Putamen (tissue), 1 donor: ENCODE data around the gene LSM6.

Experiments used
- DNase-seq: peaks from one replicate; pipeline ENCODE4 v3.0.0-alpha.2; 2016; ENCODE audit warnings: low spot score

Gene LSM6

DNA sequence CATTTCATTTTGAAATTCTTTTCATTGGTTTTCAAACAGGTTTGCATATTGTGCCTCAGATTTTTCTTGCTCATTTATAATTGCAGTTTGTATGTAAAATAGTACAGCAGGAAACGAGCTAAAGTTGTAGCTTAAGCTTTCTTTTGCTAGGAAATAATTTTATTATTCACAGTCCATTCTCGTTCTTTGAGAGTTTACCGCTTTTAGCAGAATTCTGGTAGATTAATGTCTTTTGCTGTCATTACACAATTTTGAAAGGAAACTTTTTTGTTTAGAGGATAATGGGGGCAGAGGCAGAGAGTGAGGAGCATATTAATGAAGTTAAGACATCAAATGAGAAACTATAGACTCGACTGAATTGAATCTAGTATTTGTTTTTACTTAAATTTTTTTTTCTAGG is 10.5 kb downstream of the LSM6 start:
- DNase-seq, result no peak

DNA sequence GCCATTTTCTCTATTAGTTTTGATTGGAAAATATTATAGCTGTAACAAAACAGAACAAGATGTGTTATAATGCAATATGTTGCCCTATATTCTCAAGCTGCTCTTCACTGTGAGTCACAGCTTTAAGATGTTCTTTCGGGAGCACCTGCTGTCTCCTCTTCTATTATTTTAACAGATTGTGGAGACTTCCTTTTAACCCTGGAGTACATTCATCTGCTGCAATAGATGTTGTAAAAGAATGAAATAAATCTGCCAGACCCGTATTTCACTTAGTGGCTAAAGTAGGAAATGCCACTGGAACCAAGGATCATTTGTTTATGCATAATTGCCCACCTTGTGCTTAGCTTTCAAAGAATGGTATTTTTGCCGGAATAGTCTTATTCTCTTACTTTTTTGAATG is 11.1 kb downstream of the LSM6 start:
- no peak for DNase-seq

DNA sequence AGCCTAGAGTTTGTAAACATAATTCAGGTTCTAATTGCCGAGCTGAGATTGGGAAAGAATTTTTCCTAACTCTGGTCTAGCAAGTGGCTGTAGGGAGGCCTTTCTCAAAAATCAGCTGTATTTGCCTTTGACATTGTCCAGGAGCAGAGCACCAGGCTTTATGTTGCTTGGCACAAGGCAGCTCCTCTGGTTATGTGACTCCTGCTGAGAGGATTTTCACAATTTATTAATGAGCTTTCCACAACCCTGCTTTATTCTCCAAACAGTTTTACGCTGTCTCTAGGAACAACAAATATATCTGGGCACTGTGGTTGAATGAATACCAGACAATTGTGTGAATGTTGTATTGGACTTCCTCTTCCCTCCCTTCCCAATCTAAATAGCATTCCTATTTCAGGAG is 14.9 kb downstream of the LSM6 start:
- no peak for DNase-seq

DNA sequence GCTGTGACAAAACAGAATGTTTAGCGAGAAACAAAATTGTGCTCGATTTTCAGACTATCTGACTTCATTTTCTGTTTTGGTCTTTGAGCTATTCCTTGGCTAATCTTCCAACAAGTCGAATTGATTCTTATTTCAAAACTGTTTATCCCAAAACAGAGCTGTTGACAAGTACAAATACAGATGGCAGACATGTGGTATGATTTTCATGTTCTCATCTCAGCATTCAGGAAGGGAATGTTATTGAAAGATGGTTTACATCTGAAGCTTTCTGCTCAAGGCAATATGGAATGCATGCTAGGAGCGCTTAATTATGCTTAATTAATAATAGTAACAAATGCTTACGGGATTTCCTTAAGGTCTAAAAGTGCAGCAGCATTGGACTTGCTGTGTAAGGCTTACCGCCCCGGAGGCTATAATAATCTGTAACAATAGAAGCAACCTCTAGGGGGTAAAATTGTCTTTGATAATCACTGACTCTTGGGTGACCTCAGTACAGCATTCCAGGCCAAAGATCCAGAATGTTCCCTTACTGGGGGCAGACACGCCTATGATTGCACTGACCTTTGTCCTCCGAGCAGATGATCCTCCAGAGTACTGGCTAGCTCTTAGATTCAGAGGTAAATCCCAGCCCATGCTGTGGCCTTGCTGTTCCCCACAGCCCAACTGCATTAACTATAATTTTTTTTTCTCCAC is 16.4 kb downstream of the LSM6 start:
- DNase-seq, result no peak

DNA sequence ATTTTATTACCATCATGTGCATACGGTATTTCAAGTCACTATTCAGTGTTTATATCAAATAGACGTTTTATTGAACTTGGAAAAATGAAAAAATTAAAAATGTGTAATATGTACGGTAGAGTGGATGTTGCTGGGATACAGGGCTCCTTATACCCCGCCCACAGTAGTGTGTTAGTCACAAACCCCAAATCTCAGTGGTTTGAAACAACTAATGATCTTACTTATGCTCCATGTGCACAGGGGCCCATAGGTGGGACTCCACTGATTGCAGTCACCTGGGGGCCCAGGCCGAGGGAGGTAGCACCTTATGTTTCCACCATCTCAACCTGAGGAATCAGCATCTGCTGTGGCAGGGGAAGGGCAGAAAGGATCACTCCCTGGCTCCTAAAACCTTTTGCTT is 18.1 kb downstream of the LSM6 start:
- DNase-seq, result no peak

DNA sequence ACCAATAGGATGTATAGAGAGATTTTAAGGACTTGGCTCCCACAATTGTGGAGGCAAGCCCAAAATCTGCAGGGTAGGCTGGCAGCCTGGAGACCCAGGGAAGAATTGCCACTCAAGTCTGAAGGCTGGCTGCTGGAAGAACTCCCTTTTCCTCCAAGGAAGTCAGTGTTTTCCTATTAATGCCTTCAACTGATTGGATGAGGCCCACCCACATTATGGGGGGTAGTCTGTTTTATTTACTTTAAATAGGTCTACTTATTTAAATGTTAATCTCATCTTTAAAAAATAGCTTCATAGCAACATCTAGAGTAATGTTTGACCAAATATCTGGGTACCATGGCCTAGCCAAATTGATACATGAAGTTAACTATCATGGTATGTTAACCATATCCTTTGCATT is 18.7 kb downstream of the LSM6 start:
- no peak for DNase-seq

DNA sequence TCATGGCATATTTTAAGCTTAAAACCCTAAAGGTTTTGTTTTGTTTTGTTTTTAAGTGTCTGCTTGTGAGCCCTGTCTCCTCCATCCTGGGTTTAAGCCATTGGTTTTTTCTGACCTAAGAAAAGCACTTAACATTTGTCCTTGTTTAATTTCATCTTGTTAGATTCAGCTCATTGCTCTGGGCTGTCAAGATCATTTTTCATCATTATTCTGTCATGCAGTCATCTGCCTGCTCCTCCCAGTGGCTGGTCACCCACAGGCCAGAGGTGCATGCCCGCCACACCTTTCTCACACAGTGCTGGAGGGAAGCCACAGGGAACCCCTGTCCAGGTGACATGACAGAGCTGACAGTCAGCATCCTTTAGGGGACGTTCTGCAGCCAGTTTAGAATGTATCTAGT is 27.1 kb downstream of the LSM6 start:
- no peak for DNase-seq

DNA sequence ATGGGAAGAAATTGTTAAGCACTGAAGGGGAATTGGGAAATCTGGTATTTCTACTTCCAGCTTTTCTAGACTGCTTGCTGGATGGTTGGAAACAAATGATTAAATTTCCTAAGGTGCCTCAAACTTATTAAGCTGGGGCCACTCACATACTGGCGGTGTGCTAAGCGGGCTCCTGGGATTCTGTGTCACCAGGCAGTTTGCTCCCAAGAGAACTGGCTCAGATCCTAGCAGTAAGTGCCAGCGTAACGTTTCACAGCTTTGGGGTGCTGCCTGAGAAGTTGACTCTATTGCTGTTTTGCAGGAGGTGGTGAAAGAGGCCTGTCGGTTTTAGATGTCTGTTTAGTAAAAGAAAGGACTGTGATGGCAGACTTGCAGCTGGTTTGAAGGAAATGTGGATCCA is 31.9 kb downstream of the LSM6 start:
- no peak for DNase-seq

DNA sequence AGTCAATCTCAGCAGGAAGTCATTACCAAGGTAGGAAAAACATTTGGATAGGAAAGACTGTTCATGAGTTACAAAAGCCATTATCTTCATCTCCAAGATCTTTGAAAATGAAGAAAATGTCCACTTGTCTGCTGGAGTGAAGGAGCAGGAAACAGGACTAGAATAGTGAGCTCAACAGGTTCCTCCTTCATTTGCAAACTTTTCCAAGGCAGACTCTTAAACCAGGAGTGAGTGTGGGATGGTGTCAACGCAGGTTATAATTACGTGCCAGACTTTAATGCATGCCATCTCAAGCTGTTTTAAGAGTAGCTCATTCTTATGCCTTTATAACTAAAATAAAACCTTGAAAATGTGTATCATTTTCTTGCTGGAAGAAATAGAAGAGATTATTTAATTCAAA is 35.4 kb downstream of the LSM6 start:
- peak; percentile 42 for DNase-seq

DNA sequence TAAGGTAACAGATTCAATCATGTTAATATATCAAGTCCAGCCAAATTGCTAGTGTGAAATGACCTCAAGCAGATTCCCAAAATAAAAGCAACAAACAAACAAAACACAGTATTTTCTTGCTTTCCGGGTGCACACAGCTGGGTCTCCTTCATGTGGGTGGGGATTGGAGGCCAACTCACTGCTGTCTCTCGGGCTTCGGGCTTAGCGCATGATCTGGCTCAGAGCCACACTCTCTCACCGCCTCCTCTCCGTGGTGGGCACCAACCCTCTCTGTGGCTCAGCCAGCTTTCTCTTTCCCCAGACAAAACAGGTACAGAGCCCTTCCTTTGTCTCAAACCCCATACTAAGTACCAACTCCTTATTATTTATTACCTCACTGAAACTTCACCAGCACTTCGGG is 35.9 kb downstream of the LSM6 start:
- DNase-seq, result no peak

DNA sequence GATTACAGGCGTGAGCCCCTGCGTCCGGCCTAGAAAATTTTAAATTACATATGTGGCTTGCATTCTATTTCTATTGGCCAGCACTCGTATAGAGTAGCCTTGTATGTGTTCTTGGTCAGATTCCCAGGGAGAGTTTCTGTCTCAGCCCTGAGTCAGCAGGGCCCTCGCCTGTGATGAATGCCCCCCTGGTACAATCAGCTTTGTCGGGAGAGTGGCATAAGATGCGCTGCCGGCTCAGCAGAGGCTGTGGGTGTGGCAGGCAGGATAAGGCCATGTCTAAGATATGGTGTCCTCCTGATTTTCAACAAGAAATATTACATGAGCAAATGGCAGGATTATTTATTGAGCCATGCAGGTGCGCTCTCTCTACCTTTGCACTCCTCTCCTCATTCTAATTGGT is 37.3 kb downstream of the LSM6 start:
- no peak for DNase-seq

DNA sequence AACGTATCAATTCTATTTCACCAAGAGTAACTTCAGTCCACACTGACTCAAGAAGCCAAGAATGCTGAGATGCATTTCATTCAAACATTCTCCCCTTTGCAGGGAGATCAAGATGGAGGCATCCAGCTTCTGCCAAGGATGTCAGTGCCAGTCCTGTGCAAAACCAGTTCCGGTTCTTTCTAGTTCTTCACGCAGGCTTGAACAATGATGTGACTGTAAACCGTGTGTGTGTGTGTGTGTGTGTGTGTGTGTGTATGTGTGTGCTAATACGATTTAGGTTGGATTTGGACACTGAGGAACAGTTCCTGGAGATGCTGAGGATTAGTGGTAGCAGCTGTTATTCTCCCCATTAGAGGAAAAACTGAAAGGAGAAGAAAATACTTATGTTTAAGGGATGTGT is 38.7 kb downstream of the LSM6 start, which contains the start of gene REELD1:
Gene REELD1 (plus strand): TSS at position 301 of the 400 bp plus-strand sequence. CDS start 2,415 bp downstream, outside the sequence.
- DNase-seq, result no peak

DNA sequence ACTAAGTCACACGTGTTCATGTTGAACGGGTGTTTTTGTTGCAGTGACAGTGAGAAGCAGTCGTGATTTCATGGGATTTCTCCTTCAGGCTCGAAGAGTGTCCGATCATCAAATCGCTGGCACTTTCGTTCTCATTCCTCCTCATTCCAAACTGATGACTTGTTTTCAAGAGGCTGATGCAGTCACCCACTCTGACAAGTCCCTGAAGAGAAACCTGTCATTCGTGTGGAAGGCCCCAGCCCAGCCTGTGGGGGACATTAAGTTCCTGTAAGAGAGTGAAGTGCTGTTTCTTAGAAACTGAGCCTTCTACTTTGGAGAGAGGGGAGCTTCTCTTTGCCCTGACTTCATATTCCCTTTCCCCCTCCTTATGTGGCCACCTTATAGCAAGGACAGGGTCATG is 46.8 kb downstream of the LSM6 start:
- DNase-seq, result no peak

DNA sequence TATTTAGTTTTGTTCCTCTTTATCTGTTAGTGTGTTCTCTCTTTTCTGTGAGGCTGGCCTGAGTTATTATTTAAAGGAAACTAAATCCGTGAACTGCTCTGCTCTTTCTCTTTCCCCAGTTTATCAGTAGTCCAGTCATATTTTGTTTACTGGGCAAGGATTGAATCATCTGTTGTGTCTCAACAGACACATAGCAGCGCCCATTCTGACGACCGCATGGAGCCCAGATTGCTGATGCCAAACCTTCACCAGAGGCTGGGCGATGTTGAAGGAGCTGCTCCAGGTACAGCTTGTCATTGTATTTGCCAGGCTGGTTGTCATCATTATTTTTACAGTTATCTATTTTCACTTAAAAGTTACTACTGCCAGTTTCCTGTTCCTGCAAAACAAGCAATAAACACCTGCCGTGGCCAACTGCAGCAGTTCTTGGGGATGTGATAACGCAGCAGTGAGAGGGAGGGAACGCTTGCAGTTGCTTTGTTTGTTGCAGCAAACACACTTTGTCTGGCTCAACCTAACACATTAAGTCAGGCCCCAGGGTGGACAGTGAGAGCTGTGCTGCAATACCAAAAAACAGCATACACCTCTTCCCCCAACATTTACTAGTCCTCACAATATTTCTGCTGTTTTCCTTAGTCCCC is 48.9 kb downstream of the LSM6 start:
- DNase-seq, result no peak

DNA sequence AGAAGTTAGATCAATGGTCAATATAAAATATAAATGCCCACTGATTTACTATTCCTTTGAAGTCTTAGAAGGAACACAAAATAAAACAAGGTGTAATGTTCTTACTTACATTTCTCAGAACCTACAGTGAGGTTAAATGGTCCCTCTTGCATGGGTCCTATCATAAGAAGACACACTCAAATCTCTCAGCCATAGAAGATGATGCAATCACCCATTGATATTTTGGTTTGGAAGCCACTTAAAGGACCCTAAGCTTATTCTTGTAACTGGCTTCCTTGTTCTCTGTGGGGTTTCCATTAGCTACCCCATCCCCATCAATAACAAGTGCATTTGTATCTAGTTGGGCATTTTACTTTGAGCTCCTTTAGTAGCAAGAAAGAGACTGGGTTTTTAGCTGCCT is 53.9 kb downstream of the LSM6 start:
- no peak for DNase-seq

DNA sequence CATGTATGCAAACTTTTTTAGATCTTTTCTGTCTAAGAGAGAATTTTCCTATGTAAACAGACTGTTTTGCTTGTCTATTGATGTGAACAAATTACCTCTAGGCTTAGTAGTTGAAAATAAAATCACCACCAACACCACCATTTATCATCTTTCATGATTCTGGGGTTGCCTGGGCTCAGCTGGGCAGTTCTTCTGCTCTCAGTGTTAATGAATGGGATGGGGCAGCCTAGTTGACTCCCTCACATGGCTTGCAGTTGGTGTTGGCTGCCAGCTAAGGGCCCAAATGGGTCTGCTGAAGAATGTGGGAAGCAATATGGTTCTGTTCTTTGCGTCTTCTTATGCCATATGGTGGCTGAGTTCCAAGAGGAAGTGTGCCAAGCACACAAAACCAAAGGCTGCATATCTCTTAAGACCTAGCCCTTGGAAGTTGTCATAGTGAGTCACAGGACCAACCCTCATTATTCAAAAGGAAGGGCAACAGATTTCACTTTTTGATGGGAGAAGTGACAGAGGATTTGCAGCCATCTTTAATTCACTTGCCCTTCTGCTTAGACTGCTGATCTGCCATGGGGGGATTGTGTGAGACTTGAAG is 56.7 kb downstream of the LSM6 start:
- no peak for DNase-seq

DNA sequence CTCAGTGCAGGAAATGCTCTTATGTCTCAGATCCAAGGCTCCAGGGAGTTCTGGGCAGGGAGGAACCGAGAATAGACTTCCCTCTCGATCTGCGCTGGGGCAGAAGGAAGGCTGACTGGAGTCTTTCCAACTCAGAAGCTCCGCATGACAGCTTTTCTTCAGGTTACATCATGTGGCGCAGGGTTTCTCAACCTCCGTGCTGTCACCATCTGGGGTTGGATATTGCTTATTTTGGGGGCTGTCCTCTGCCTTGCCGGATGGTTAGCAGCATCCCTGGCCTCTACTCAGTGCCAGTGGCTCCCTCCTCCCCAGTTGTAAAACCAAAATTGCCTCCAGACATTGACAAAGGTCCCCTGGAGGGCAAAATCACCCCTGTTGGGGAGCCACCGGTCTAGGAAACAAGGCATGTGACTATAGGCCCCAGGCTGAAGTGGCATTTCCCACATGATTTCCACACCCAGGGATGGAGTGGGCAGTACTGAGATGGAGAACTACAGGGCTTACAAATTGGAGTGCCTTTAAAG is 60.2 kb downstream of the LSM6 start:
- DNase-seq, result no peak

DNA sequence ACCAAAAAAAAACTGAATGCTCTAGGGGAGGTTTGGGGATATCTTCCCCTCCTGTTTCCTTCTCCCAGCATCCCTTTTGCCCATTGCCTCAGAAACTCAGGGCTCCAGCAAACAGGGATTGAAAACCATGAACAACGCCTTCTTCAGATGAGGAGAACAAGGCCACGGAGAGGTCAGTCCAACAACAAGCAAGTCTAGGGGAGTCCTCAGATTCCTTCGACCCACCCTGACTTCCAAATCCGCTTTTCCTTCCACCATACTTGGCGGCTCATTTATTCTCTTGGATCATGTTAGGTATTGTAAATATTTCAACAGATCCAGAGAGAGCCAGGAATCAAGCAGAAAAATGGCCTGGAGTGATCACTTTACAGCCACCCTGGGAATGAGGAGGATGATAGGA is 60.7 kb downstream of the LSM6 start:
- DNase-seq, result no peak

DNA sequence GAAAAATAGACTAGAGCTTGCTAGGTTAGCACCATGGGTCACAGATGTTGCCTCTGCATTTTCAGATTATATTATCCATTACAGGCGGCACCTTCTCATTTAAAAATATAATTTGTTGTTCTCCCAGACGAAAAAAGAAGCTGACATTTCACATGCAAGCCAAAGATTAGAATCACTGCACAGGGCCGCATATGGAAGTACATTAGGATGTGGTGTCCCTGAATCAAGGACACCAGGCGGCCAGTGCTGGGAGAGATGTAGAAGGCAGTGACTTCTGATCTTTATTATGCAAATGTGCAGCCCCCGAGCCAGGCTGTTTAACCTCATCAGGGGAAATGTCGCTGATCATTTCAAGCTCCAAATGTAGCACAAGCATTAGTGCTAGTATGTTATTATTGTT is 61.6 kb downstream of the LSM6 start:
- DNase-seq, result no peak

DNA sequence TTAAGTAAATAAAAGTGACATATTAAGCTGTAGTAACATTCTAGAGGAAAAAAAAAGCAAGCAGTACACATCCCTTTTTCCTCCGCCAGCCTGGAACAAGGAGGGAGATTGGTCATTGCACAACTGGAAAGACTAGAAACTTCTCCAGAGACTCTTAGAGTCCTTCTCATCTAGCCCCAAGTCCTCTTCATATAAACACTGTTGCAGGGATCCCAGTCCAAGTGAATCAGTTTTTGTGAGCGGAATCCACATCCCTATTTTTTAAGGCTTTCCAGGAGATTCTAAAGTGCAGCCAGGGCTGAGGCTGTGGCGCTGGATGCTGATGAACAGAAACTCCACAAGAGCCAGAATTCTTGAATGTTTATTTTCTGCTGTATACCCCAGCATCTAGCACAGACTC is 62.6 kb downstream of the LSM6 start:
- DNase-seq, result no peak
